Muscle layer of colon (tissue), 2 donors: ENCODE measurements around the gene DNAAF5.

Source experiments
- H3K27ac ChIP-seq: one replicate; pipeline ENCODE4 v1.7.0; 2013; ENCODE audit warnings: low read depth, mild to moderate bottlenecking, low read length, moderate library complexity
- H3K27me3 ChIP-seq, 2 donors: one replicate each; pipeline ENCODE4 v1.7.0; 2013; ENCODE audit warnings: low read length in 2 of 2, mild to moderate bottlenecking in 2 of 2; ENCODE audit not compliant: insufficient read depth in 2 of 2, control insufficient read depth in 1 of 2
- H3K36me3 ChIP-seq: one replicate; pipeline ENCODE4 v1.7.0; 2013; ENCODE audit warnings: mild to moderate bottlenecking, low read length; ENCODE audit not compliant: insufficient read depth
- H3K4me1 ChIP-seq: one replicate; pipeline ENCODE4 v1.7.0; 2013; ENCODE audit warnings: mild to moderate bottlenecking, low read length; ENCODE audit not compliant: insufficient read depth
- H3K4me3 ChIP-seq, 2 donors: one replicate each; pipeline ENCODE4 v1.7.0; 2013; ENCODE audit warnings: low read length in 2 of 2, low read depth in 1 of 2, mild to moderate bottlenecking in 1 of 2, moderate library complexity in 1 of 2
- H3K9ac ChIP-seq: one replicate; pipeline ENCODE4 v1.7.0; 2013; ENCODE audit warnings: low read length
- H3K9me3 ChIP-seq: one replicate; pipeline ENCODE4 v1.7.0; 2013; ENCODE audit warnings: mild to moderate bottlenecking, low read length
- donor health status: abdominal sarcoma.
- donor health status: Adenocarcinoma of cecum.

Gene DNAAF5

DNA sequence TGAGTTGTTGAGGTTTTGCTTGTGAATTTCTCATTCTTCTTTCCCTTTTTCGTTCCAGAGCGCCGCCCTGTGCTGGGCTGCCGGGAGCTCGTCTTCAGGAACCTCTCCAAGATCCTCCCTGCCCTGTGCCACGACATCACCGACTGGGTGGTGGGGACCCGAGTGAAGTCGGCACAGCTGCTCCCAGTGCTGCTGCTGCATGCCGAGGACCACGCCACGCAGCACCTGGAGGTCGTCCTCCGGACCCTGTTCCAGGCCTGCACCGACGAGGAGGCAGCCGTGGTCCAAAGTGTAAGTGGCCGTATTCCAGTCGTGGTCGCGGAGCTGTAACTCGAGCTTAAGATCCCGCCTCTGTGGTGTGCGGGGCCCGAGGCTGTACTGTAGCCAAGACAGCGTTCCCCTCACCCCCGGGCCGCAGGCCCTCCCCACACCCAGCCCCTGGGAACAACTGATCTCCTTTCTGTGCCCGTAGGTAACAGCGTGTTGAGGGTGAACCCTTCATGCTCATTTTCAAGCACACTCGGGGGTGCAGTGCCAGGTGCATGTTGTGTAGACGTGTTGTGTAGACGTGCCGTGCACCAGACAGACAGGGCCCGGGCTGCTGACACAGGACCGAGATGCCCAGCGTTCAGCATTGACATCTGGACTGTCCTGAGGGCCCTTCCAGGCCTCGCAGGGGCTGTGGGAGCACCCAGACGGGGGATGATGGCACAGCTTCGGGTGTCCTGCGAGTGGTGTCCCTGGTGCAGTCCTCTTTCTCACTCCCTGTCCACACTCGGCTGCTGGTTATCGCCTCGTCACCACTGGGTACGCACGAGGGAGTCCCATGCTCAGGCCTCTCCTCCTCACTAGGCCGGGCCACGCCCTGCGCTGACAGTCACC, 28.3 kb downstream of the DNAAF5 start:
- H3K36me3 ChIP-seq, result peaks cover 43% of the 10 kb centered on the region
- H3K27me3 ChIP-seq, result no peaks in the 10 kb centered on the region
- H3K4me3 ChIP-seq, result no peak overlapping the region
- H3K27ac ChIP-seq, result no peak overlapping the region
- H3K4me1 ChIP-seq, result no peaks in the 10 kb centered on the region
- H3K9ac ChIP-seq, result no peak overlapping the region
- H3K9me3 ChIP-seq, result no peaks in the 10 kb centered on the region

GRCh38 chr7:755413-755805, 28.9 kb downstream of the DNAAF5 start:
- H3K9ac ChIP-seq, result no peak overlapping the region
- no peak overlapping the region for H3K27ac ChIP-seq
- H3K27me3 ChIP-seq, result no peaks in the 10 kb centered on the region
- H3K4me1 ChIP-seq, result no peaks in the 10 kb centered on the region
- H3K9me3 ChIP-seq, result no peaks in the 10 kb centered on the region
- H3K4me3 ChIP-seq, result no peak overlapping the region
- H3K36me3 ChIP-seq, result peaks cover 43% of the 10 kb centered on the region

- no peak overlapping the region for H3K9ac ChIP-seq
- H3K4me1 ChIP-seq, result no peaks in the 10 kb centered on the region
- no peaks in the 10 kb centered on the region for H3K9me3 ChIP-seq
- no peak overlapping the region for H3K27ac ChIP-seq
- no peak overlapping the region for H3K4me3 ChIP-seq
- peaks cover 43% of the 10 kb centered on the region for H3K36me3 ChIP-seq
- H3K27me3 ChIP-seq, result no peaks in the 10 kb centered on the region
Measured at GRCh38 chr7:756231-756927, 29.9 kb downstream of the DNAAF5 start.

- Histone ChIP-seq H3K27me3 (no peaks in the 10 kb centered on the region), H3K36me3 (peaks cover 46% of the 10 kb centered on the region), H3K9ac (no peak overlapping the region), H3K4me1 (no peaks in the 10 kb centered on the region), H3K9me3 (no peaks in the 10 kb centered on the region), H3K4me3 (no peak overlapping the region), H3K27ac (no peak overlapping the region)
Measured at GRCh38 chr7:756928-757560, 30.5 kb downstream of the DNAAF5 start.

DNA sequence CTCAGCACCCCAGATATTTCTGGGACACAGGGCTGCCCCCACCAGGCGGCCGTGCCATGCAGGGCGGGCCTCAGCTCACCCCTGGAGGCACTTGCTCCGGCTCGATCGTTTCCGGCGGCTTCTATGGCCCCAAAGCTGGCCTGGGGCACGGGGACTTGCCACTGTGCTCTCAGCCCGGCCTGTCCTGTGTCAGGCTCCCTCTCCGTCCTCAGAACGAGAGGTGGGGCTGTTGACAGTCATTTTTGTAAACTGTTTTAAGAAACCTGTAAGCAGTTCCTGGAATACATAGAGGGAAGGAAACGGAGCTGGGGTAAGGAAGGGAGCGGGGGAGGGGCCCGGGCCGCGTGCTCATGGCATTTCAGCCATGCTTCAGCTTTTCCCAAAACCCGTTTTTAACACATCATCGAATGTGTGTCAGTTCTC, 31.3 kb downstream of the DNAAF5 start:
- Histone ChIP-seq H3K27ac (no peak overlapping the region), H3K36me3 (peaks cover 43% of the 10 kb centered on the region), H3K4me3 (no peak overlapping the region), H3K9ac (no peak overlapping the region), H3K9me3 (no peaks in the 10 kb centered on the region), H3K27me3 (no peaks in the 10 kb centered on the region), H3K4me1 (no peaks in the 10 kb centered on the region)

- Histone ChIP-seq H3K27ac (no peak overlapping the region), H3K27me3 (no peaks in the 10 kb centered on the region), H3K4me3 (no peak overlapping the region), H3K9me3 (no peaks in the 10 kb centered on the region), H3K36me3 (peaks cover 52% of the 10 kb centered on the region), H3K4me1 (no peaks in the 10 kb centered on the region), H3K9ac (no peak overlapping the region)
Measured at GRCh38 chr7:759569-759968, 33.1 kb downstream of the DNAAF5 start.

DNA sequence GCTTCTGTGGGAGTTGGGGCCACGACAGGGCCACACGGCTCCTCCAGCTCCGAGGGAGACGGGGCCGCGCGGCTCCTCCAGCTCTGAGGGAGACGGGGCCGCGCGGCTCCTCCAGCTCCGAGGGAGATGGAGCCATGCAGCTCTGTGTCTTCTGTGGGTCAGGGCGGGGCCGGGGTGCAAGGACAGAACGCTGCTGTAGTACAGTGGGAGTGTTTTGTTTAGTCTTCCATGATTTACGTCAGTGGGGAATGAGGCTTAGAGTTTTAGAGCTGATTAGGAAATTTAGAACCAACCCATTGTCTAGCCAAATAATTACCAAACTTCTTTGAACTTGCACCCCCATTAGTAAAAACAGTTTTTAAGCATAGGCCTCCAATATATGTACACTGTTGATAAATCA, 33.5 kb downstream of the DNAAF5 start:
- Histone ChIP-seq H3K4me3 (no peak overlapping the region), H3K27me3 (no peaks in the 10 kb centered on the region), H3K9ac (no peak overlapping the region), H3K4me1 (no peaks in the 10 kb centered on the region), H3K27ac (no peak overlapping the region), H3K36me3 (peaks cover 52% of the 10 kb centered on the region), H3K9me3 (no peaks in the 10 kb centered on the region)

DNA sequence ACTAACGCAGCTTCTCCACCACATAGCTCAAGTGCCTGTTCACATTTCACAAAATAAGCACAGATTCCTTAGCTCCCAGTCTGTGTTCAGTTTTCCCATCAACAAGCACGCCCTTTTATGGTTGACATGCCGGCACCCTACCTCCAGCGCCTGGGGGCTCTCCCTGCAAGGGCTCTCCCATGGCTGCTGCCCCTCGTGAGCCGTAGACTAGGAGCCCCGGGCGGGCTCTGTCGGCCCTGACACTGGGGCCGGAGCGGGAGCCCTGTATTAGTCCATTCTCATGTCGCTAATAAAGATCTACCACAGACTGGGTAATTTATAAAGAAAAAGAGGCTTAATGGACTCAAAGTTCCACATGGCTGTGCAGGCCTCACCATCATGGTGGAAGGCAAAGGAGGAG, 34.6 kb downstream of the DNAAF5 start:
- H3K4me3 ChIP-seq, result no peak overlapping the region
- H3K9ac ChIP-seq, result no peak overlapping the region
- no peak overlapping the region for H3K27ac ChIP-seq
- H3K36me3 ChIP-seq, result peaks cover 59% of the 10 kb centered on the region
- H3K9me3 ChIP-seq, result no peaks in the 10 kb centered on the region
- no peaks in the 10 kb centered on the region for H3K4me1 ChIP-seq
- H3K27me3 ChIP-seq, result no peaks in the 10 kb centered on the region

- Histone ChIP-seq H3K4me3 (no peak overlapping the region), H3K27ac (no peak overlapping the region), H3K9ac (no peak overlapping the region), H3K4me1 (no peaks in the 10 kb centered on the region), H3K9me3 (no peaks in the 10 kb centered on the region), H3K36me3 (peaks cover 54% of the 10 kb centered on the region), H3K27me3 (no peaks in the 10 kb centered on the region)
Measured at GRCh38 chr7:761631-762030, 35.1 kb downstream of the DNAAF5 start.

DNA sequence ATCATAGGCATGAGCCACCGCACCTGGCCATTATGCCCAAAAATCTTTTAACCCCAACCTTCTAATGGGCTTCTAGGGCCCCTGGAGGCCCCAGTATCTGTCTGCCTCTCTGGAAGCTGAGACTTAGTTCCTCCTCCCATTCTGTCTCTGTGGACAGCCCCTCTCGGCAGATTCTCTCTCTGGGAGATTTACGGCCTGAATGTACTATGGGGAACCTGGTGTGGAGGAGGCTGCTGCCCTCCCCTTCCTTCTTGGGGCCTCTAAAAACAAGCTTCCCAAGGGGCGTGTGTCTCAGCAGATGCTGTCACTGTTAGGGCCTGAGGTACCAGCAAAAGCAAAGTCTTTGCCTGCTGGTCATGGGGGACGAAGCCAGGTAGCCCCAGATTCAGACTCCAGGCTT, 36.4 kb downstream of the DNAAF5 start:
- H3K9ac ChIP-seq, result no peak overlapping the region
- no peaks in the 10 kb centered on the region for H3K9me3 ChIP-seq
- peaks cover 41% of the 10 kb centered on the region for H3K36me3 ChIP-seq
- no peaks in the 10 kb centered on the region for H3K4me1 ChIP-seq
- H3K27ac ChIP-seq, result no peak overlapping the region
- no peak overlapping the region for H3K4me3 ChIP-seq
- no peaks in the 10 kb centered on the region for H3K27me3 ChIP-seq

DNA sequence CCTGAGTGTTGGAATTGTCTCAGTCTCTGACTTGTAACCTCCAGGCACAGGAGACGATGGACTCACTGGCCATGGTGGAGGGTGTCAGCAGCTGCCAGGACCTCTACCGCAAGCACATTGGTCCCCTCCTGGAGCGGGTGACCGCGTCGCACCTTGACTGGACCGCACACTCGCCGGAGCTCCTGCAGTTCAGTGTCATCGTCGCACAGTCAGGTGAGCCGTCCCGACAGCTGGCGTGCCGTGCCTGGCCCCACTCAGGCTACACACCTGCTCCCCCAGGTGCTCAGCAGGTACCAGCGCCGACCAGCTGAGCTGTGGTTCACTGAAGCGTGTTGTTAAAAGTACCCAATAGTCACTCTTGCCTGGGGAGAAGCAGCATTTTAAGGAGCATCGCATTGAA, 37.3 kb downstream of the DNAAF5 start:
- Histone ChIP-seq H3K27ac (no peak overlapping the region), H3K4me1 (no peaks in the 10 kb centered on the region), H3K9ac (no peak overlapping the region), H3K27me3 (no peaks in the 10 kb centered on the region), H3K9me3 (no peaks in the 10 kb centered on the region), H3K4me3 (no peak overlapping the region), H3K36me3 (peaks cover 40% of the 10 kb centered on the region)
